Forelimb muscle (tissue), 1 donor: Measurements from ENCODE around the gene XKR7. TPM values are rescaled to one million over a fixed set of nuclear protein-coding genes. Genes with fewer than 3 reads are reported as not detected.
A peak's percentile ranks its signal among the peaks of the same experiment; 100 is the strongest.

ENCODE experiments used
- DNase-seq: peaks from one replicate; pipeline ENCODE4 v3.0.0-alpha.2; 2013; ENCODE audit warnings: low read depth
- polyA plus RNA-seq: library from polyadenylated mRNA; unstranded; fragments of 120-200 nt; gene quantifications from one replicate; pipeline ENCODE4 v1.2.1, GENCODE V29; 2013; ENCODE audit not compliant: insufficient read length

Gene XKR7
- polyA plus RNA-seq, 1 donor: 0.04 TPM

DNA sequence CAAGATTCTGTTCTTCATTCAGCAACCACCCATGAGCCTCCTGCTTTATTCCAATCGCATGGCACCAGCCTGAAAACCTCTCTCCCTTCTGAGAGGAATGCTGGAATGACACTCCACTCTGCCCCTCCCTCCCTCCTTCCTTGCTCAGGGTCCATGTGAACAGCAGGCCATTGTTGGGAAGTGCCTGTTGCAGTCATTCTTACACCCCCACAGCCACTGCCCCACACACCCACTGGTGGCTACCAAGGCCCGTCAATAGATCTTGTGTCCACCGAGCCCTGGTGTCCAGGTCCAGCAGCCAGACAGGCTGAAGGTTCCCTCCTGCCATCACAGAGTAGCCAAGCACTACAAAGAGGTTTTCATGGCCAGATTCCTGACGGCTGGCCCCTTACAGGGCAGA, 22.6 kb upstream of the XKR7 start:
- DNase-seq: no peak

DNA sequence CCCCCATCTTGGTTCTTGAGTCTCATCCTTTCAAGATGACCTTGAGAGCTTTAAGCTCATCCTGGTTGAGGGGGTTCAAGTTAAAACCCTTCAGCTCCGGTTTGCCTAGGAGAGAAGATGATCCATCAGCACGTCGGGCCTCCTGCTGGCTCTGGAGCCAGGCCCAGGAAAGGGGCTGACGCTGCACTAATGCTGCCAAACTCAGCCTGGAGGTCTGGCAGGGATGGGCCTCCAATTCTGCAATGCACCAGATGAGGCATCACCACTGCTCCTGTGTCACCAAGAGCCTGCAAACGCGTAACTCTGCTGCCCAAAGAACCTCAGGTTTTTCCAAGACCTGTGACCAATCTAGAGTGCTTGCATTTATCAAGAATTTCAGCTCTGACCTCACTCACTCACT, 22.2 kb upstream of the XKR7 start:
- DNase-seq: no peak

DNA sequence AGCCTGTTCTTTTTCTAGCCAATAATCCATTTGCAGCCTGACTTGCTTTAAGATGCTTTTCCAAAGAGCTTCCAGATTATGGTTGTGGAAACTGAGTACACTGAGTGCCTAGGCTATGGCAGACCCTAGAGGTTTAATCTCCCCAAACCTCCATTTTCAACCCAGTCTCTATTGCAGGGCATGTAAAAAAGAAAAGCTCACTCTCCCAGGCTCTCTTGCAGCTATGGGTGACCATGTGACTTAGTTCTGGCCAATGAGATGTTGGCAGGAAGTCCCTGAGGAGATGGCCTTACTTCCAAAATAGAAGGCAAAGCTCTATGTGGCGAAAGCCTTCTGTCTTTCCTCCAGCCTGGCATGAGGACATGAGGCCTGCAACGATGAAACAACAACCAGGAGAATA, 19.9 kb upstream of the XKR7 start:
- no peak for DNase-seq

DNA sequence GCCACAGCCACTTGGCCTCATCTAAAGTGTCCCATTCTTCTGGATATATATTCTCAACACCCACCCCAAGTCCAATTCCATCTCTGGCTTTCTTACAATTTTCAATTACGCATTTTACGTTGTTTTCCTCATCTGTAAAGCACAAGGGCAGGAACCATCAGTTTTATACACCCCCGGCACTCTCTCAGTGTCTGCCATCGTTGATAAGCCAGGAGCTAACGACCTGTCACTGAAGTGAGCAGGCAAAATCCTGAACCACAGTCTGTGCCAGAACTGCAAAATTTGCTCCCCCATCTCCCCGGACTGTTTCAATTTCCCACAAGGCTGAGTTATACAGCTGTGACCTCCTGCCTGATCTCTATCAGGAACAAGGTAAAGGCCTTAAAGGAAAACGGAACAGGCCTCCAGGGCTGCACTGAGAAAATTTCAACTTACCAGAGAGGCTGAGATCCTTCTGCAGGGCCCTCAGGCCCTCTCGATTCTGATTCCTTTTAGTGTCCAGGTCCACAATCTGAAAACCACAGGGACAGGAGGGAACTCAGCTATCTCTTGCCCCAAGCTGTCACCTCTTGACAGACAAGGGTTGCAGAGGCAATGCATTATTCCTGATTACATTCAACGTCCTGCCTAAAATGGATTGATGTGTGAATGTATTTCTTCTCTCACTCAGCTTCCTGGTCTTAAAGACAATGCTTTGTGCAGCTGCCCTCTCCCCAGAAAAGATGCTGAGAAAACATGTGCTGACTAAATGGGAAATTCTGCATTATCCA, 17.9 kb upstream of the XKR7 start:
- DNase-seq: no peak

DNA sequence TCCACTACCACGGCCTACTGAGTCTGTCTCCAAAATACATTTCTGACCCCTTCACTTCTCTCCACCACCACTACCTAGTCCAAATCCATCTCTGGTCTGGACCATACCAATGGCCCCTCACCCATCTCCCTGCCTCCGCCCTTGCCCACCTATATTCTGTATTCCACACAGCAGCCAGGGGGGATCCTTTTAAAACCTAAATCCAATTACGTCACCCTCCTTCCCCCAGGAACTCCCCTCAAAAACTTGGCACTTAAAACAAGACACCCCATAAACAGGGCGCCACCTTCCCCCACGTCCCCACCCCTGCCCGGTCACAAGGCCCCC, 16.8 kb upstream of the XKR7 start:
- DNase-seq: no peak

DNA sequence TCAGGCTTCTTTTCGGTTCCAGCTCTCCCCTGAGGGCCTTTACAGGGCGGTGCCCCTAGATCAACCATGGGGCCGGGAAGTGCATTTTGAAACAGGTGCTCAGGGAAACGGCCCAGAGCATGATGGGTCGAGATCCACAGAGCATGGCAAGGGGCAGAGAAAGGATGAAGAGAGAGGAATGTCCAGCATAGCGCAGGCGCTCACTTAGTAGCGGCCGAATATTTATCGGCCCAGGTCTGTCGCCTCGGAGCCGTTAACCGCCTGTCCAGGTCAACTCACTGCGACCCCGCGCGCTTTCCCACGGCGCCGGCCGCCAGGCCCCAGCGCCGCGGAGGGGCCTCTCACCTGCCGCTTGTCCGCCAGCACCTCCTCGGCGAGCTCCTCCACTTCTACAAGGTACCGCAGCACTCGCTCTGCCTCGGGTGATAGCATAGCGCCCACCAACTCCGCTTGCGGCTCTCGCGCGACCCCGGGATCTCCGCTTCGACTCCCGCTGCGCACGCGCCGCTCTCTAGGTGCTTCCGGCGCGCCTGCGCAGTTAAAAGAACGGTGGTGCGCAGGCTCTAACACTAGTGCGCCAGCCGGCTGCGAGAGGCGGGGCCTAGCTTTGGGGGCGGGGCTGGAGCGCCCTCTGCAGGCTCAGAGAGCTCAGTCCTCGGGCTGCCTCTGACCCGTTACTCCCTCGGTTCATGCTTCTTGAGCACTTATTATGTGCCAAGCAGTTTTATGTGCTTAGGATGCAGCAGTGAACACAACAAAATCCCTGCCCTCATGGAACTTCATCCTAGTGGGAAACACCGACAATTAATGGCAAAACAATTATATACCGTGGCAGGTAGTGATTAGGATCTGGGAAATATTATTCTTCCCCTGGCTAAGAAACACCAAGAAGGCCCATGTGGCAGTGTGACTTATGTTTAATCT, 16.2 kb upstream of the XKR7 start, which contains the start of gene PDRG1:
PDRG1 (minus strand) TSS at position 517 of the 924 bp plus-strand sequence; CDS start at position 432, 85 bp downstream.
- peak; percentile 88 for DNase-seq

DNA sequence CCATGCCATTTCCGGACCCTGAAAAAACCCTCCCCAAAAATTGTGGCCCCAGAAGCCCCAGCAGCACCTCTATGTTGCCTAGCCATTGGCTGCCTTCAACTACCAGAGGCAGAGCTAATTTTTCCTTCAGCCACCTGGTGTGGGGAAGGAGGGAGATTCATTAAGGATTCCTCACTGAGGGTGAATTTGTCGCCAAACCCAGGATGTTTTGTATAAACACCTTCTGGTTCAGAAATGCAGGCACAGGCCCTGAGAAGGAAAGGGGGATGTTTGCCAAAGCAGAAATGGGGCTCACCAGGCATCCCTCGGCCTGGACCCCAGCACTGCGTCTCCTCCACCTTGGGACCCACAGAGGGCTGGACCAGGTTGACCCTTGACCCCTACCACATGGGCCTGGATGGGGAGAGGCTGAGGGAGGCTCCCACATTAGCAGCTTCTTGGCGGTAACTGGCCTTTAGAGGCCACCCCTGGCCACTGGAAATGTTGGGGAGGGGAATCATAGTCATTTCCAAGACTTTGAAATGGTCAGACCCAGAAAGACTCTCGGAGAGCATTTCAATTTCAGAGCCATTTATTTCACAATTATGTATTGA, 14.3 kb upstream of the XKR7 start:
- DNase-seq: no peak

DNA sequence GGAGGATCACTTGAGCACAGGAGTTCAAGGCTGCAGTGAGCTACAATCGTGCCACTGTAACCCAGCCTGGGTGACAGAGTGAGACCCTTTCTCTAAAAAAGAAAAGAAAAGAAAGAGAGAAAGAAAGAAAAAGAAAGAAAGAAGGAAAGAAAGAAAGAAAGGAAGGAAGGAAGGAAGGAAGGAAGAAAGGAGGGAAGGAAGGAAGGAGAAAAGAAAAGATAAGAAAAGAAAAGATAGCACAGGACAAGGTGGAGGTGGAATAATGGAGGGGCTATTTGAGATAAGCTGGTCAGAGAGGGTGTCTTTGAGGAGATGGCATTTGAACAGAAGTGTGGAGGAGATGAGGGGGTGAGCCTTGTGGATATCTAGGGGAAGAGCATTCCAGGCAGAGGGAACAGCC, 13.5 kb upstream of the XKR7 start:
- no peak for DNase-seq

DNA sequence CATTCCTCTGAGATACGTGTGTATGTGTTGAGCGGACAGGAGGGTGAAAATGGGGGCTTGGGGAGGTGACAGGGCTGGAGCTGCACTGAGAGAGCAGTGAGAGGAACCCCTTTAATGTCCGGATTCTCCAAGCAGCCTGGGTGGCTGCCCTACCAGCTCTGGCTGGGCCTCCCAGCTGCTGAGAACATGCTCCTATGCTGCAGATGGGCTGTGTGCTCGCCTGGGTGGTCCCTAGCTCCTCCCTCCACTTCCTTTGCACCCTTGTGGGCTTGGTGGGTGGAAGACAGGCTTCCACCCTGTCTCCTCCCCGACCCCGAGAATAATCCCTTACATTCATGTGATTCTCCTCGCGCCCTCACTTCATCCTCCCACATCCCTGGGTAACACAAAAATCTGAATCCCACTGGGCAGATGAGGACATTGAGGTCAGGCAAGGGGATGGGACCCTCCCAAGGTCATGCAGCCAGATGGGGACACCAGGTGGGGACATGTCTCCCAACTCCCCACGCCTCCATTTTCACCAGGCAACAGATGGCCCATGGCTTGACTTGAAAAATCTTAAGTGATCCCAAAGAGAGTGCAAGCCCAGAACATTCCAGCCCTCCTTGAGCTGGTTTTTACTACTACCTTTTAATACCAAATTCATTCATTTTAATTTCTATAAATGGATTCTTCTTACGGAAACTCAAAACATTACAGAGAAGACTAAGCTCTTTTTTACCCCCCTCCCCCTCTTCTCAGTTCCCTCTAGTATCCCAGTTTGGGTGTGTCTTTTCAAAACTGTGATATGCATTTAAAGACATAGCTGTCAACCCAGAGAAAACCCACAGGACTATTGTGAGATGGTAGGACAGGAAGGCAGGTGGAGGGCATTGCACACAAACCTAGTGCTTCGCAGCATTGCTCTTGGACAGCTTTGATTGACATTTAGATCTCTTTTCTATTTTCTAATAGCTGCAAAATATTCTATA, 11.1 kb upstream of the XKR7 start:
- no peak for DNase-seq

DNA sequence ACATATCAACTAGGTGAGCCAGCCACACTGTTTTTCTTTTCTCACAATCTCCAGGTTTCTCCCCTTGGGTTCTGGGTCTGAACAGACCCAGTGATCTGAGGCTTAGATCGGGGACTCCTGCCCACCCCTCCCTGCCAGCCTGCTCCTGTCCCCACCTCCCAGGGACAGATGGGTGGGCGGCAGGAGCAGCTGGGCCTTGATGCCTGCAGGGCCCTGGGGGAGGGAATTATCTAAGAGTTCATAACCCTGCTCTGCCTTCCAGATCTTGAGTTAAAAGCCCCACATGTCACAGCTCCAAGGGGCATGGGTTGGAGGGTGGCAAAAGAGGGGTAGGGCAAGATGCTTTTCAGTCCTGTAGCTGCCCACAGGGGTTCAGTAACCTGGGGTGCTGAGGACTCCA, 5.2 kb upstream of the XKR7 start:
- no peak for DNase-seq

DNA sequence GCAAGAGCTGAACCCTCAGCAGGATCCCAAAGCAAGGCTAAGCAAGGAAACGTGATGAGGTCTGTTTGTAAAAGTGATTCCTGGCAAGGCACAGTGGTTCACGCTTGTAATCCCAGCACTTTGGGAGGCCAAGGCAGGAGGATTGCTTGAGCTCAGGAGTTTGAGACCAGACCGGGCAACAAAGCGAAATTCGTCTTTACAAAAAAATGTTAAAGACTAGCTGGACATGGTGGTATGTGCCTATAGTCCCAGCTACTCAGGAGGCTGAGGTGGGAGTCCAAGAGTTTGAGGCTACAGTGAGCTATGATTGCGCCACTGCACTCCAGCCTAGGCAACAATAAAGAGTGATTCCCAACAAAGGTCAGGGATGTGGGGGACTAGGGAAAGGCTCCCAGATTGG, 4.1 kb upstream of the XKR7 start:
- no peak for DNase-seq

DNA sequence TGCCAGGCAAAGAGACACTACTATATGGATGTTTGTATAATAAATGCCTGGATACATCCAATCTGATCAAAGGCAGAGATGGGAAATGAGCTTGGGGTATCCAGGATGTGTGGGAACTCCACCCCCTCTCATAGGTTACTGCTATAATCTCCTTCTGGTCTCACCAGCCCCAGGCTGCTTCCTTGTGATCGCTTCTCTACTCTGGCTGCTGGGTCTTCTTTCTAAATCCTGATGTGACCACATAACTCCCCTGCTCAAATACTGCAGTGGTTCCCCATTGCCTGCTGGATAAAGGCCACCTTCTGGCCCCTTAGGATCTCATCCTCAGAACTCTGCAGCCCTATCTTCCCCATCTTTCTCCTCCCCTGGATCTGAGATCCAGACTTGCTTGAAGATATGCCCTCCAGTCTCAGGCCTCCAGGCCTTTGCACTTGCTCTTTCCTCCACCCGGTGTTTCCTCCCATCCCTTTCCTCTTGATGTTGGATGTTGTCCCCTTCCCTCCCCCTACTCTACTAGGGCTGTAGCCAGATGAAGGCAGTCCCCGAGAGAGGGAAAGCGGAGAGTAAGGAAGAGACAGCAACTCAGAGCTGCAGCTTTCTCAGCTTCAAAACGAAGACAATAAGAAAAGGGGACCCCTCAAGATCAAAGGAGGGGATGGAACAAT, 828 bp upstream of the XKR7 start:
- no peak for DNase-seq

DNA sequence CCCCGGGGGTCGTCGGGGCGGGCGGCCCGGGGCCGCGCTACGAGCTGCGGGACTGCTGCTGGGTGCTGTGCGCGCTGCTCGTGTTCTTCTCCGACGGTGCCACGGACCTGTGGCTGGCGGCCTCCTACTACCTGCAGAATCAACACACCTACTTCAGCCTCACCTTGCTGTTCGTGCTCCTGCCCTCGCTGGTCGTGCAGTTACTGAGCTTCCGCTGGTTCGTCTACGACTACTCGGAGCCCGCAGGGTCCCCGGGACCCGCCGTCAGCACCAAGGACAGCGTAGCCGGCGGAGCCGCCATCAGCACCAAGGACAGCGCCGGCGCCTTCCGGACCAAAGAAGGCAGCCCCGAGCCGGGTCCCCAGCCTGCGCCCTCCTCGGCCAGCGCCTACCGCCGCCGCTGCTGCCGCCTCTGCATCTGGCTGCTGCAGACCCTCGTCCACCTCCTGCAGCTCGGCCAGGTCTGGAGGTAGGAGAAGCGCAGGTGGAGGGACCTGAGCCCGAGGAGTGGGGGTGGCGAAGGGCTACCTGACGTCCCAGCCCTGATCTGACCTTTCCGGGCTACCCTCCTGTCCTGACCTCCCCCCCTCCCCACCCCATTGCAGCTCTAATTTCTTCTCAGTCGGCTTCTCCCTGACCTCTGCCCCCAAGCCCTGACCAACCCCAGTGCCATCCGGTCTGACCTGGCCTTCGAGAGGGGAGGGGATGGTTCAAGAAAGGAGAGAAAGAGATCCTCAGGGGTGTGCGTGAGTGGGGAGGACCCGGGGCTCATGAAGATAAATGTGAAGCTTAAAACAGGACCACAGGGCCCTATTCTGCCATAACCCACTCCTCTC, 558 bp downstream of the XKR7 start:
- DNase-seq: peak; percentile 43

DNA sequence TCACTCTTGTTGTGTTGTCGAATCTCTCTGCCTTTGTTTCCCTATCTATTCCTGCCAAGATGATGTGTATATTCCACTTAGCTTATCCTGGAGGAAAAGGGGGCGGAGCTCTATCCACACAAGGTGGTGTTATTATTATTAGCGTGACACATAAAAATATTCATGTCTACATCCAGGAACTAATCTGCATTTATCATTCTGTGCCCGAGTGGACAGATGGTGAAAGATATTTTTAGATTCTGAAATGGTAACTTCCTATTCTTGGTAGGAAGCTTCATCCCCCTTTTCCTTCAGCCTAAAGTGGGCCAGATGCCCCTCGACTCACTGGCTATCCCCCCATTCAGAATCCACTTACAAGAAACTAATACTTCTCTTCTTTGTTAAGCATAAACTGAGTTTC, 2.0 kb downstream of the XKR7 start:
- DNase-seq: no peak

DNA sequence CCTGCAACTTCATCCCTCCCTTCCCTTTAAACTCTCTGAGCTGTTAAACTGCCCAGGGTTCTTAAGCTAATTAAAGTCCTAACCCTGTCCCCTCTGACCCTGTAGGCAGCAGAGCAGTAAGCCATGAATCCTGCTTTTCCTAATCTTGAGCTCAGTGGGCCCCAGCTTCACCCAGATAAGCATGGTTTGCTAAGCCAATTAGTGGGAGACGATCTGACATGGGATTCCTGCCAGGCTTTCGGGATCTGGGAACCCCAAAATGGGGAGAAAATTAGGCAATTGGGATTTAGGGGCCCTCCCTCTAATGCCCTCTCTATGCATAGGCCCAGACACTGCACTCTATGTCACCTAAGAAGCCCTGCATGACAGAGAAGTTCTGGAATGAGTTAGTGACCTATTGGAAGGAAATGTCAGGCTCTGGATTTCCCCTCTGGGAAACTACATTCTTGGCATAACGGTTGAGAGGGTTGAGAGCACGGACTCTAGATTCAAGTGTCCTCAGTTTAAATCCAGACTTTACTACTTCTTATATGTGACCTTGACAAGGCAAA, 4.6 kb downstream of the XKR7 start:
- DNase-seq: no peak

DNA sequence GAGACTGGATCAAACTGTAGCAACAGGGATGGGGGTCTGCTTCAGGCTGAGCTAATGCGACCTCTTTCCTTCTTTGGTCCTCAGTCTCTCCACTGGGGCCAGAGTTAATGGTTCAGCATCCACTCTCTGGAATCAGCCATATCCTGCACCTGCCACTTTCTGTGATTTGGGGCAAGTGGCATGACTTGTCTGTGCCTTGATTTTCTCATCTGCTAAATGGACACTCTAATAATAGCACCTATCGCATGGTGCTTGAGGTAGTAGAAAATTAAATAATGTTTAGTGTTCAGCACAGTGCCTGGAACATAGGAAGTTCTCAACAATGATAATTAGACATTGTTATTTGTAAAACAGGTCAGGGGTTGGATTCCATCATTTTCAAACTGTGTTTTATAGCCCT, 6.3 kb downstream of the XKR7 start:
- DNase-seq: no peak

DNA sequence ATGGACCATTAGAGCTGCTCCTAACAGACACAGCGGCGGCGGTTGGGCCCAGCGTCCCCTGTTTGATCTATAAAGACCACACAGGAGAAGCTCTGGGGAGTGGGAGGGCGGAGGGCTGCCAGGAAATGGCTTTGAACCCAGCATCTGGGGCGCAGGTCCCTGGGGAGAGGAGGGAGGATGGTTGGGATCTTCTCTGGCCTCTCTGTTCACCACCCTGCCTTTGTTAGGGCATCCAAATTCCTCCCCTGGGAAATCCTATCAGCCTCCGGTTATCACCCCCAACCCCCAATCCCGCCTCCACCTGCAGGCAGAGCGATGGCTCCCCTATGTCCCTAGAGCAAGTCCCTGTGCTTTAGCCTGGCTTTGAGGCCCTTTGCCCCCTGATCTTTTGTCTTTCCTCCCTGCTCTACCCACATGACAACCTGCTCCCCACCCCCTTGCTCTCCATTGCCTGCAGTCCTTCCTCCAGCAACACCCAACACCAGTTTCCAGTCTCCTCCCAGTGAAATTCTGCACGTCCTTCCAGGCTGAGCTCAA, 7.1 kb downstream of the XKR7 start:
- DNase-seq: no peak

DNA sequence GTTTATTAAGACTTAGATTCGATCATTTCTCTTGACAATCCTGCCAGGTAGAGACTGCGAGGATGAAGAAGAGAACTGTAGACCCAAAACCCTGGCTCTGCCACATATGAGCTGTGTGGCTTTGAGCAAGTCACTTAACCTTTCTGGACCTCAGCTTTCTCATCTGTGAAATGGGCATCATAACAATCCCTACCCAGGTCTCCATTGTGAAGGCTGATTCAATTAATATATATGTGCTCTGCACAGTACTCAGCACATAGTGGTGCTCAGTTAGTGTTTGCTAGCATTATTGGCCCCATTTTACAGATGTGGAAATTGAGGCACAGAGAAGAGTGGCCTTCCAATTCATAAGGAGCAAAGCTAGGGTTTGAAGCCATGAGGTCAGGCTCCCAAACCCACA, 7.9 kb downstream of the XKR7 start:
- DNase-seq: no peak

DNA sequence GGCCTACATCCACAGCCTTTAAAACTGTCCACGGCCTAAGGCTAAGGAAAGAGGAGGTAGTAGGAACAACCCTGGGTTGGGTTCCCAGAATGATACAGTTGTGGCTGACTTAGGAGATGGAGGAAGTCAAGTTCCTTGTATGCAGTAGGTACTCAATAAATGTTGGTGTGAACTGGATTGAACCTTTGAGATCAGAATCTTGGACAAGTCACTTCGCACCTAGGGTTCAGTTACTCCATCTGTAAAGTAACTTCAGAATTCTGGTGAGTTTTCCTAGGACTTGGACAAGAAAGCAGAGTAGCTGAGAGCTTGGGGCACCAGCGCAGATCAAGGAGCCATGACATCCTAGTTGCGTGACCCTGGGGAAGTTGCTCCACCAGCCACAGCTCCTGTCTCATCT, 9.1 kb downstream of the XKR7 start:
- DNase-seq: no peak
